NOMO-1 (cell line): ENCODE data around the gene DPP7.
"Not testable (repeated sequence)": the region's sequence is repeated elsewhere in the genome, so short reads cannot be mapped to it uniquely, and the experiment has no call there.

Experiments
- DNase-seq, 2 experiments: peaks; one replicate each; lab custom pipeline; 2025; ENCODE audit not compliant: unreplicated experiment in 2 of 2; lab: John Stamatoyannopoulos, UW

DPP7 gene

GRCh38 chr9:137148242-137148641, 33.7 kb upstream of the DPP7 start:
- DNase-seq = no peak

DNA sequence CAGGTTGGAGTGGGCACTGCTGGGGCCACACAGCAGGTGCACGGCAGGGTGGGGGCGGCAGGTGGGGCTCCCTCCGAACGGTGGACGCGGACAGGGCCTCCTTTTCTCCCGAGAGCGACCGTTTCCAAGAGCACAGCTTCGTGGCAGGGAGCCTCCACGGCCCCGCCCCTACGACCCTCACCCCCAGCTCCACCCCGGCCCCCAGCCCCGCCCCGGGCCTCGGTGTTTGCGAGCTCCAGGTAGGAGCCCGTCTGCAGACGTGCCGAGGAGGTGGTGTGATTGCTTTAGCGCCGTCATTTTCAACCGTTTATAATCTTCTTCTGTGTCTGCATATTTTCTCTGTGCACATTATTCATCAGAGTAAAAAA, 33.2 kb upstream of the DPP7 start:
- peak in 1 of 2 experiments; percentile 62 for DNase-seq

- no peak for DNase-seq
Measured at GRCh38 chr9:137147091-137147792, 32.7 kb upstream of the DPP7 start.

- DNase-seq = no peak
Measured at GRCh38 chr9:137146527-137146918, 32.0 kb upstream of the DPP7 start.

- DNase-seq = no peak
Measured at GRCh38 chr9:137145731-137146526, 31.4 kb upstream of the DPP7 start.

GRCh38 chr9:137143459-137143858, 28.9 kb upstream of the DPP7 start:
- no peak for DNase-seq

- no peak for DNase-seq
Measured at GRCh38 chr9:137141976-137142936, 27.7 kb upstream of the DPP7 start.

DNA sequence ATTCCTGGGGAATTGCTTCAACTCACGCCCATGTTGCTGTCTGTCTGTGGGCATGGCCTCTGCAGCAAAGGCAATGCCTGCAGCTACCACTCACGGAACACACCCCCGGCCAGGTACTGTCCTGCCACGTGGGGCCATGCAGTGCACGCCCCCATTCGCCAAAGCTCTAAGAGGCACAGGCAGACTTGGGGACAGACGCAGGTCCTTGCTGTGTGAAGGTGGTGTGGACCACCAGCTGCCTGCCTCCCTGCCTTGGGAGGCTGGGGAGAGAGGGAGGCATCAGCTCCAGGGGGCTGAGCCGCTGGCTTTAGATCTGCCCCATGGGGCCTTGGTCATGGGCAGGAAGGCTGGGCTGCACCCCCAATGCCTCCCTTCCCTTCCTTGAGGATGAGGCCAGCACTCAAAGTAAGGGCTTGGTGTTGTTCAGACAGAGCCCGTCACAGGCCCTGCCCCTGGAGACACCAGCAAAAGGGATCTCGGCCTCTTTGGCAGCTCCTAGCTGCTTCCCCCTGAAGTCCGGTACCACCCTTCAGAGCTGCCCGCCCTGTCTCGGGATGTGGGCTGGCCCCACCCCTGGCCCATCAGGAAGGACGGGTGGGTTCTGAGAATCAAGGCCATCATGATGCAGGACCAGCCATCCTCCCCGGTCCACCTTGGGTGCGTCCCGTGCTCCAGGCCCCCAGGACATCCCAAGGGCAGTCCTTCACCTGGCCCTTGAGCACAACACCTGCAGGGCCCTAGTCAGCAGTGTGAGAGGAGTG, 26.7 kb upstream of the DPP7 start:
- no peak for DNase-seq

DNA sequence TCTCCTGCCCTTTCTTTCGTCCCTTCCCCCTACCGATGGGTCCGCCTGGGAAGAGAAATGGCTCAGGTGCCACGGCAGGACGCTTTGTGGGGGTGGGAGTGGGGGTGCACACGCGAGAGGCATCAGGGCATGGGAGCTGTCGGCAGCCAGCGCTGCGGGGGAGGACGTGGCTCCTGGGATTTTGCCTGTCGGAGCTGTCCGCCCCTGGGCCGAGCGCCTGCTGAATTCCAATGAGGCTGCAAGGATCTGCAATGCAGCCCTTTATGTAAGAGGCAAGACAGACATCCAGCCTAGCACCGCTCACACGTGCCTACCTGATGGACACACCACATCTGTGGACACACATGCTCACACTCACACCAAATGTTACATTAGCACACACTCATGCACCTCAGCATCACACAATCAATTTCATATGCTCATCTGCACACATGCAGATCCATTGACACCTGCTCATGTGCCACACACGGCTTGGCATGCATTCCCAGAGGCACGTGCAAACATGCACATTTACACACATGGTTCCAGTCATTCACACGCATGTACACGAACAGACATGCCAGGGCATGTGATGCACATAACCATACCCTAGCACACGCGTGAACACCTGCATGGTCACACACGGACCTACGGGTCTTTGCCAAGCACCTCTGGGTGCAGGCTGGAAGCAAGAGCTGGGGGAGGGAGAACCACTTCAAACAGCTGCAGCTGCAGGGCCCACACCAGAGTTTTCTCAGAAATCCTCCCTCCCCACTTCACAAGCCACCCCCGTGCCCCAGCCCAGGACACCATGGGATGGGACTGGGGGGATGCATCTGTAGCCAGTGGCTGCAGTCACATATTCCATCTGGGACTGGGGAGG, 25.8 kb upstream of the DPP7 start:
- DNase-seq = no peak

- DNase-seq = no peak
Measured at GRCh38 chr9:137139468-137140150, 25.1 kb upstream of the DPP7 start.

DNA sequence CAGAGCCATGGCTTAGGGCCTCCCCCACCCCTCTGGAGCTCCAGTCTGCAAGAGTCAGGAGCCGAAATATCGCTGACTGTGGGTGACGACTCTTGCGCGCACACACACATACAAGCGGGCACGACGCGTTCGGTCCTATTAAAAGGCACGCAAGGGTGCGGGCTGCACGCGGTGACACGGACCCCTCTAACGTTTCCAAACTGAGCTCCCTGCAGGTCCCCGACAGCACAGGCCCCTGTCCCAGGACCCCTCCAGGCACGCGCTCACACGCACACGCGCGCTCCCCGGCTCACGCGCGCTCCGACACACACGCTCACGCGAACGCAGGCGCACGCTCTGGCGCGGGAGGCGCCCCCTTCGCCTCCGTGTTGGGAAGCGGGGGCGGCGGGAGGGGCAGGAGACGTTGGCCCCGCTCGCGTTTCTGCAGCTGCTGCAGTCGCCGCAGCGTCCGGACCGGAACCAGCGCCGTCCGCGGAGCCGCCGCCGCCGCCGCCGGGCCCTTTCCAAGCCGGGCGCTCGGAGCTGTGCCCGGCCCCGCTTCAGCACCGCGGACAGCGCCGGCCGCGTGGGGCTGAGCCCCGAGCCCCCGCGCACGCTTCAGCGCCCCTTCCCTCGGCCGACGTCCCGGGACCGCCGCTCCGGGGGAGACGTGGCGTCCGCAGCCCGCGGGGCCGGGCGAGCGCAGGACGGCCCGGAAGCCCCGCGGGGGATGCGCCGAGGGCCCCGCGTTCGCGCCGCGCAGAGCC, 24.4 kb upstream of the DPP7 start, which contains the start of gene GRIN1:
Gene GRIN1 (plus strand): TSS at position 433 of the 746 bp plus-strand sequence. CDS start 333 bp downstream, outside the sequence.
- DNase-seq = no peak

GRCh38 chr9:137138058-137138721, 23.7 kb upstream of the DPP7 start:
- DNase-seq = no peak

- DNase-seq = no peak
Measured at GRCh38 chr9:137136881-137137607, 22.5 kb upstream of the DPP7 start.

DNA sequence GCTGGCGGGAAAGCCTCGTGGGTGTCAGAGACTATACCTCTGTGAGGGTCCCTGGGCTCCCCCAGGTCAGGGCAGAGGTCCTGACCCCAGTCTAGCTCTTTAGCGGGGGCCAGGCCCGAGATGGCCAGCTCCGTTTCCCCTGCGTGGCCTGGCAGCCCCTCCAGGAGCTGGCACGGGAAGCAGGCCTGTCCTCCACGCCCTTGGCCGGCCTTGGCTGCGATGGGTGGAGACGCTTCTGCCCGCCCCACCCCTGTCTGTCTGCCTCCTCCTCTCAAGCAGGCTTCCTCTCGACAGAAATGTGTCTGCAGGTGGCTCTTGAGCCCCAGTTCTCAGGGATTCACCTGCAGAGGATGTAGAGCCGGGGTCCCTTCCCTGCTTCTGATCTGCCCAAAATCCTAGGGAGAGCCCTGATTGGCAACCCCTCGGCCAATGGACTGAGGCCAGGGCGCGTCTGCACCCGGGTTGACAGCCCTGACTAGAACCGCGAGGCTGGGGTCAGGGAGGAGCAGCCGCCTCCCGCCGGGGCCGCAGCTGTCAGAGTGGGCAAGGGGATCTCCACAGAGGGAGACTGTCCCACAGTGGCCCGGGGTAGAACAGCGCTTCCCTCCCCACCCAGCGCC, 21.8 kb upstream of the DPP7 start:
- DNase-seq = no peak

GRCh38 chr9:137135154-137135553, 20.6 kb upstream of the DPP7 start:
- not testable (repeated sequence) for DNase-seq

GRCh38 chr9:137134191-137134590, 19.7 kb upstream of the DPP7 start:
- DNase-seq = no peak
